Subcutaneous abdominal adipose tissue (tissue), 5 donors: ENCODE results near the gene SLC51A.
A peak's percentile ranks its signal among the peaks of the same experiment; 100 is the strongest.
"Not testable (repeated sequence)": the region's sequence is repeated elsewhere in the genome, so short reads cannot be mapped to it uniquely, and the experiment has no call there.

ENCODE experiments used
- H3K27ac ChIP-seq: one replicate; pipeline ENCODE4 v1.7.0; 2013; ENCODE audit warnings: low read depth, mild to moderate bottlenecking, inconsistent platforms, low read length, moderate library complexity
- H3K27me3 ChIP-seq, 5 donors: one replicate each; pipeline ENCODE4 v1.7.0; 2013; ENCODE audit warnings: low read length in 5 of 5, inconsistent platforms in 1 of 5; ENCODE audit not compliant: control insufficient read depth in 5 of 5, insufficient read depth in 4 of 5
- H3K36me3 ChIP-seq, 5 donors: one replicate each; pipeline ENCODE4 v1.7.0; 2013; ENCODE audit warnings: low read length in 5 of 5; ENCODE audit not compliant: control insufficient read depth in 5 of 5, insufficient read depth in 5 of 5
- H3K4me1 ChIP-seq, 5 donors: one replicate each; pipeline ENCODE4 v1.7.0; 2013; ENCODE audit warnings: low read length in 5 of 5, mild to moderate bottlenecking in 3 of 5, moderate library complexity in 1 of 5; ENCODE audit not compliant: control insufficient read depth in 5 of 5, insufficient read depth in 5 of 5
- H3K4me3 ChIP-seq, 5 donors: one replicate each; pipeline ENCODE4 v1.7.0; 2013; ENCODE audit warnings: low read length in 5 of 5, low read depth in 1 of 5
- H3K9ac ChIP-seq, 5 donors: one replicate each; pipeline ENCODE4 v1.7.0; 2013; ENCODE audit warnings: low read length in 5 of 5, mild to moderate bottlenecking in 4 of 5, moderate library complexity in 3 of 5
- H3K9me3 ChIP-seq, 5 donors: one replicate each; pipeline ENCODE4 v1.7.0; 2013; ENCODE audit warnings: low read length in 5 of 5; ENCODE audit not compliant: control insufficient read depth in 5 of 5
- donor health status: healthy.
- donor health status: healthy.
- donor health status: healthy.
- donor health status: healthy.
- donor health status: healthy.

Gene SLC51A

GRCh38 chr3:196178993-196179379 lies 37.3 kb upstream of the SLC51A start:
- Histone ChIP-seq H3K4me1 (peaks cover 0 to 25% (median 10%) of the 10 kb centered on the region in 5 donors), H3K4me3 (no peak overlapping the region), H3K27ac (no peak overlapping the region), H3K9me3 (no peaks in the 10 kb centered on the region), H3K9ac (no peak overlapping the region), H3K27me3 (no peaks in the 10 kb centered on the region), H3K36me3 (no peaks in the 10 kb centered on the region)

DNA sequence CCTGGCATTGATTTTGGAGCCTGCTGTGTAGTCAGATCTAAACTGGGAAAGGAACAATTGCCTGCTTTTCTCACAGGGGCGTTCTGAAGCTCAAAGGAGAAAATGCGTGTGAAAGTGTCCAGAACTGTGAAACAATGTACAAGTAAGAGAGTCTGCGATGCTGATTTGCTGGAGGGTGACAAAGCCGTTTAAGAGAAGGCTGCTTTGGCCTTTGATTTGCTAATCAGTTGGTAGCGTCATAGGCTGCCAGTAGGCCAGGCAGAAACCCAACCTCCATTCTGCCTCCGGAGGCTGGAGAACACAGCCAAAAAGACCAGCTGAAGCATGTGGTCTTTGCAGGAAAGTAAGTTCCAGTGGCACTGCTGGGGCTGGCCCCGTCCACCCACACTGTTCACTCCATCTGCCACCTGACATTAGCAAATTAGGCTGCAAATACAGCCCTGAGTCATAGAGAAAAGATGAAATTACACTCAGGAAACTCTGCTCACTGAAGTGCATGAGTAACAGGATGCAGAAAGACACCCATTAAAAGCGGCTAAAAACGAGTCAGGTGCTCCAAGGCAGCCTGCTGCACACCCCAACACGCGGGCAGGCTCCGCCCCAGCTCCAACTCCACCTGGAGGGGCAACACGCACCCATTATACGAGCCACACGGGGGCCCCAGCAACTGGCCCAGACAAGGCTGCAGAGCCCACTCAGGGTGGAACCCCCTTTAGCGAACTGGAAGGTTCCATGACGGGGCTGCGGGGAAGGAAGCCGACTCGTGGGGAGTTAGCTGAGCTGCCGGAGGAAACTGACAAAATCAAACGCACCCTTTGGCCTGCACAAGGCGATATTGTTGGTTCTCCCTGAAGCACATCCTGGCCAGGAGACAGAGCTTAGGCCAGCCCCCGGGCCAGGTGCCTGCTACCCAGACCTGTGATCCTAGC lies 36.7 kb upstream of the SLC51A start:
- Histone ChIP-seq H3K4me3 (no peak overlapping the region), H3K27me3 (no peaks in the 10 kb centered on the region), H3K9me3 (no peaks in the 10 kb centered on the region), H3K4me1 (peaks cover 0 to 21% (median 10%) of the 10 kb centered on the region in 5 donors), H3K9ac (peak overlapping the region in 1 of 5 donors; percentile 26), H3K27ac (no peak overlapping the region), H3K36me3 (no peaks in the 10 kb centered on the region)

DNA sequence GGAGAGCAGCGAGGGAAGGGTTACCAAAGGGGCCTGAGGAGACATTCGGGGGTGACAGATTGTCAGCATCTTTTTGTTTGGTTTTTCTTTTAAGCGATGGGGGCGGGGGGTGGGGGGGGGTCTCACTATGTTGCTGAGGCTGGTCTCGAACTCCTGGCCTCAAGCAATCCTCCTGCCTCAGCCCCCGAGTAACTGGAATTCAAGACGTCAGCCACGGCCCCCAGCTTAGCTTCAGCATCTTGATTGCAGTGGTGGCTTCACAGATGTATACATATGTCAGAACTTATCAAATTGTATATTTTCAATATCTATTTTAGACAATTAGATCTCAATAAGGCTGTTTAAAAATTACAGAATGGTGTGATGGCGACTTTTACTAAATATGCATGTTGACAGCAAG lies 36.0 kb upstream of the SLC51A start:
- no peaks in the 10 kb centered on the region for H3K27me3 ChIP-seq
- H3K36me3 ChIP-seq: no peaks in the 10 kb centered on the region
- H3K4me1 ChIP-seq: peaks cover 0 to 20% (median 10%) of the 10 kb centered on the region in 5 donors
- H3K4me3 ChIP-seq: no peak overlapping the region
- no peak overlapping the region for H3K27ac ChIP-seq
- no peak overlapping the region for H3K9ac ChIP-seq
- H3K9me3 ChIP-seq: no peaks in the 10 kb centered on the region

GRCh38 chr3:196181127-196181546 lies 35.2 kb upstream of the SLC51A start:
- Histone ChIP-seq H3K4me3 (no peak overlapping the region), H3K9ac (no peak overlapping the region), H3K27ac (no peak overlapping the region), H3K36me3 (no peaks in the 10 kb centered on the region), H3K27me3 (no peaks in the 10 kb centered on the region), H3K4me1 (peaks cover 0 to 20% (median 10%) of the 10 kb centered on the region in 5 donors), H3K9me3 (no peaks in the 10 kb centered on the region)

DNA sequence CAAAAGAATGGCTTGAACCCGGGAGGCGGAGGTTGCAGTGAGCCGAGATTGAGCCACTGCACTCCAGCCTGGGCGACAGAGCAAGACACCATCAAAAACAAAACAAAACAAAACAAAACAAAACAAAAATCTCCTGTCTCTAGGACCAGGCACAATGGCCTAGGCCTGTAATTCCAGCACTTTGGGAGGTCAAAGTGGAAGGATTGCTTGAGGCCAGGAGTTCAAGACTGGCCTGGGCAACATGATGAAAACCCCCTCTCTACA lies 32.2 kb upstream of the SLC51A start:
- H3K4me1 ChIP-seq: peaks cover 0 to 17% (median 9%) of the 10 kb centered on the region in 5 donors
- H3K36me3 ChIP-seq, H3K4me3 ChIP-seq, H3K27ac ChIP-seq, H3K27me3 ChIP-seq, H3K9ac ChIP-seq, H3K9me3 ChIP-seq: not testable (repeated sequence)

- Histone ChIP-seq H3K27me3 (no peaks in the 10 kb centered on the region), H3K4me3 (no peak overlapping the region), H3K4me1 (peaks cover 0 to 10% (median 7%) of the 10 kb centered on the region in 5 donors), H3K9ac (no peak overlapping the region), H3K27ac (no peak overlapping the region), H3K9me3 (no peaks in the 10 kb centered on the region), H3K36me3 (no peaks in the 10 kb centered on the region)
These were observed 31.5 kb upstream of the SLC51A start for GRCh38 chr3:196184881-196185280.

GRCh38 chr3:196186651-196187573 lies 29.4 kb upstream of the SLC51A start:
- Histone ChIP-seq H3K9ac (peak overlapping the region in 2 of 5 donors; percentile 31 to 43), H3K9me3 (no peaks in the 10 kb centered on the region), H3K36me3 (no peaks in the 10 kb centered on the region), H3K27ac (no peak overlapping the region), H3K4me3 (no peak overlapping the region), H3K4me1 (peaks cover 0 to 13% (median 5%) of the 10 kb centered on the region in 5 donors), H3K27me3 (no peaks in the 10 kb centered on the region)

DNA sequence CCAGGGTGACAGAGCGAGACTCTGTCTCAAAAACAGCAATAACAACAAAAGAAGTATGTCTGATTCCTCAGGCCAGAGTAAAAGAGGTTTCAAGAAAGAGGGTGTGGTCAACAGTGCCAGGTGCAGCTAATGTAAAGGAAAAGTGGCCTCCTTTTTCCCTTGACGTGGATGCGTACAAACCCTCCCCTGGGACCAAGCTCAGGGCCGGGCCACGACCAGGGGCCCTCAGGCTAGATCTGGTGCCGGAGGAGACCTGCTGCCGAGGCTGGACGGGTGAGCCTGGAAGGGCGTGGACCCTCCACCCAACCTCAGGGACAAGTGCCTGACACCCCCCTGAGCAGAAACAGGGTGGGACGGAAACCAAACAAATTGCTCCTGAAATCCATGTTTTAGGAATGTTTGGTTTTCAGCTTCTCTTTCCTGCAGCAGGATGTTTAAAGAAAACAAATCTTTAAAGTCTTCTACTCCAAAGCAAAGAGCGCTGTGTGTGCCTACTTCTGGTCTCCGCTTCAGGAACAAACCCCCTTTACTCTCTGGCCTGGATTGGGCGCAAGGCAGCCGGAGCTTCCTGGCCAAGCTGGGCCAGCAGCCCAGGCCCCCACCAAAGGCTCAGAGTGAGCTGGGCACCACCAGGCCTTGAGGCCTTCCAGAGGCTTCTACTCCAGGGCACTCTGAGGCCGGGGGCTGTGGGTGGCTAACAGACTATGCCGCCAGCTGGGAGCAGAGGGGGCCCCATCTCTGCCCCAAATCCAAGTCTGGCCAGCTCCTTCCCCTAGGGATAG lies 26.6 kb upstream of the SLC51A start:
- H3K4me3 ChIP-seq: no peak overlapping the region
- no peak overlapping the region for H3K9ac ChIP-seq
- no peak overlapping the region for H3K27ac ChIP-seq
- H3K9me3 ChIP-seq: no peaks in the 10 kb centered on the region
- H3K4me1 ChIP-seq: peaks cover 0 to 34% (median 10%) of the 10 kb centered on the region in 5 donors
- no peaks in the 10 kb centered on the region for H3K27me3 ChIP-seq
- H3K36me3 ChIP-seq: no peaks in the 10 kb centered on the region

DNA sequence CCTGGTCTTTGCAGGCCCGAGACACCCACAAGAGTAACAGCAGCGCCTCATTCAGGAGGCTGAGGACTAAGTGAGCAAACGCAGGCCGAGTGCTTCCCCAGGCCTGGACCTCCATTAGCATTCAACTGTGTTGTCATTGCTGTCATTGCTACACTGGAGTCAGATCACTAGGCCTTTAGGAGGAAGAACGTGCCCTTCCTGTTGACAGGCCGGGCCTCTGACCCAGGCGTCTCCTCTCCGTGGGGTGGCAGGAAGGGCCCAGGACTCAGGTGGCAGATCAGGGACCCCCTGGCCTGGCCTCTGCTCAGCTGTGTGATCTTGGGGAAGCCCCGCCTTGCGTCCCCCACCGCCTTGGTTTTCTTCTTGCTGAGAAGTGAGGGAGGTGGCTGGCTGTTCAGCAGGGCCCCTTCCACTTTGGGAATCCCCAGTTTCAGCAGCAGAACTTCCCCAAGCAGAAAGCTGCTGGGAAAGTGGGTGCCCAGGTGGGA lies 24.3 kb upstream of the SLC51A start:
- H3K4me1 ChIP-seq: peaks cover 0 to 27% (median 6%) of the 10 kb centered on the region in 5 donors
- H3K9ac ChIP-seq: peak overlapping the region in 1 of 5 donors; percentile 50
- H3K27me3 ChIP-seq: no peaks in the 10 kb centered on the region
- H3K27ac ChIP-seq: no peak overlapping the region
- no peaks in the 10 kb centered on the region for H3K9me3 ChIP-seq
- no peaks in the 10 kb centered on the region for H3K36me3 ChIP-seq
- no peak overlapping the region for H3K4me3 ChIP-seq
